ENCODE results near the gene GRIN2C. TPM values are rescaled to one million over a fixed set of nuclear protein-coding genes. Genes with fewer than 3 reads are reported as not detected.

Gene GRIN2C
- total and polyA plus RNA-seq, 2 donors (not counting 1 experiment from before 2014, with no cell fraction given): 0.03 TPM; not detected in 1

GRCh38 chr17:74839990-74840852, 19.5 kb downstream of the GRIN2C start:
- ChIA-PET POLR2A (no interaction called here), CTCF (interaction anchor here (1.0 kb wide), 1 partner anchor 13 kb away, joined by 3 read pairs; no protein-coding TSS in a partner anchor)
- H3K27ac Mint-ChIP-seq: no peak overlapping the region
- Histone ChIP-seq H3K9me3 (ENCODE audit: control extremely low read depth in 1 of 3, control insufficient read depth in 2 of 3, insufficient read depth in 1 of 3, low read length in 2 of 3) (peaks cover 0 to 12% (median 0%) of the 10 kb centered on the region in 3 donors), H3K27me3 (replicated peaks in 1 of 4; ENCODE audit: control extremely low read depth in 1 of 4, control insufficient read depth in 3 of 4, insufficient read depth in 4 of 4, low read length in 3 of 4) (peaks cover 0 to 22% (median 9%) of the 10 kb centered on the region in 4 experiments), H3K4me2 (replicated peaks; ENCODE audit: low read depth, low read length, poor library complexity, severe bottlenecking) (peak overlapping the region; percentile 48), H3K36me3 (replicated peaks in 1 of 2; ENCODE audit: control extremely low read depth in 1 of 2, control insufficient read depth in 1 of 2, extremely low read depth in 1 of 2, insufficient read depth in 2 of 2, low read length in 1 of 2) (peaks cover 0 to 12% of the 10 kb centered on the region in 2 experiments), H3K4me3 (ENCODE audit: control extremely low read depth in 1 of 5, extremely low read depth in 1 of 5, insufficient read depth in 1 of 5, low read depth in 2 of 5, low read length in 4 of 5) (no peak overlapping the region), H3K27ac (ENCODE audit: low read length in 2 of 2) (no peak overlapping the region), H4K20me1 (ENCODE audit: control insufficient read depth, insufficient read depth, low read length, poor library complexity, severe bottlenecking) (peaks cover 5% of the 10 kb centered on the region), H3K4me1 (ENCODE audit: control insufficient read depth in 2 of 2, insufficient read depth in 2 of 2, low read length in 2 of 2) (peaks cover 30 to 32% of the 10 kb centered on the region in 2 donors), H3K79me2 (ENCODE audit: control insufficient read depth, insufficient read depth, low read length) (peaks cover 2% of the 10 kb centered on the region), H2AFZ (ENCODE audit: insufficient read depth, low read depth, low read length, poor library complexity, severe bottlenecking) (no peak overlapping the region), H3K9ac (ENCODE audit: low read length) (no peak overlapping the region)
- H3K27me3 Mint-ChIP-seq: peaks cover 7% of the 10 kb centered on the region
- H3K4me3 Mint-ChIP-seq: no peak overlapping the region
- H3K9me3 Mint-ChIP-seq (ENCODE audit: insufficient read depth): no peaks in the 10 kb centered on the region
- intact Hi-C loops (cut with micrococcal nuclease): no loop called here
- TF ChIP-seq EZH2 (IDR thresholded peaks at IDR 0.05; ENCODE audit: borderline replicate concordance, insufficient read depth, low read depth, low read length, poor library complexity, severe bottlenecking): no peak
- TF ChIP-seq, protein P1, sequence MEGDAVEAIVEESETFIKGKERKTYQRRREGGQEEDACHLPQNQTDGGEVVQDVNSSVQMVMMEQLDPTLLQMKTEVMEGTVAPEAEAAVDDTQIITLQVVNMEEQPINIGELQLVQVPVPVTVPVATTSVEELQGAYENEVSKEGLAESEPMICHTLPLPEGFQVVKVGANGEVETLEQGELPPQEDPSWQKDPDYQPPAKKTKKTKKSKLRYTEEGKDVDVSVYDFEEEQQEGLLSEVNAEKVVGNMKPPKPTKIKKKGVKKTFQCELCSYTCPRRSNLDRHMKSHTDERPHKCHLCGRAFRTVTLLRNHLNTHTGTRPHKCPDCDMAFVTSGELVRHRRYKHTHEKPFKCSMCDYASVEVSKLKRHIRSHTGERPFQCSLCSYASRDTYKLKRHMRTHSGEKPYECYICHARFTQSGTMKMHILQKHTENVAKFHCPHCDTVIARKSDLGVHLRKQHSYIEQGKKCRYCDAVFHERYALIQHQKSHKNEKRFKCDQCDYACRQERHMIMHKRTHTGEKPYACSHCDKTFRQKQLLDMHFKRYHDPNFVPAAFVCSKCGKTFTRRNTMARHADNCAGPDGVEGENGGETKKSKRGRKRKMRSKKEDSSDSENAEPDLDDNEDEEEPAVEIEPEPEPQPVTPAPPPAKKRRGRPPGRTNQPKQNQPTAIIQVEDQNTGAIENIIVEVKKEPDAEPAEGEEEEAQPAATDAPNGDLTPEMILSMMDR (IDR thresholded peaks at IDR 0.05): no peak
- DNase-seq (no peak), ATAC-seq (ENCODE audit: low read depth) (no peak)
- peaks cover 35% of the 10 kb centered on the region for H3K4me1 Mint-ChIP-seq
- WGBS (ENCODE audit: insufficient coverage): 93% methylated on average over 4 of the region's 7 CpGs

DNA sequence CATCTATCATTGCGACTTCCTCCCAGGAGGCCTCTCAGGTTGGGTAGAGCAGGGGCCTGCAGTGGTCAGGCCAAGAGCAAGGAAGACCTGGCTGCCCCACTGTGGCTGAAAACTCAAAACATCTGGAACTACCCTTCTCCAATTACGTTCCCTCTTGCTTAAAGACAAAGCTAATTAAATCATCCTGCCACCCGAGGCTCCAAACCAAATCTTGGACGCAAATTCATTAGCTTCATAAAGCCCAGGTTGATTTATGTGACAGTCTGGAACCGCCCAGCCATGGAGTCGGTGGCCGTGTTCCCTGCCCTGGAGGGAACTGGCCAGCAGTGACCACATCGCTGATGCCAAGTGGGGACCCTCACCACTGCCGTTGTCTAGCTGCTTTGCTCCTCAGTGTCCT, 21.4 kb downstream of the GRIN2C start:
- CTCF ChIA-PET: no interaction called here
- TF ChIP-seq, protein P1 (IDR thresholded peaks at IDR 0.05): no peak
- TF ChIP-seq EZH2 (IDR thresholded peaks at IDR 0.05; ENCODE audit: borderline replicate concordance, insufficient read depth, low read depth, low read length, poor library complexity, severe bottlenecking): no peak
- H3K79me2 ChIP-seq (ENCODE audit: control insufficient read depth, insufficient read depth, low read length): peaks cover 2% of the 10 kb centered on the region

More for the DNA sequence above, 21.4 kb downstream of the GRIN2C start:
- no peak overlapping the region for H3K27ac ChIP-seq (ENCODE audit: low read length in 2 of 2)
- no peak overlapping the region for H3K4me3 ChIP-seq (ENCODE audit: control extremely low read depth in 1 of 5, extremely low read depth in 1 of 5, insufficient read depth in 1 of 5, low read depth in 2 of 5, low read length in 4 of 5)
- DNase-seq: no peak
- Mint-ChIP-seq H3K9me3 (ENCODE audit: insufficient read depth) (no peaks in the 10 kb centered on the region), H3K4me3 (no peak overlapping the region), H3K4me1 (peaks cover 46% of the 10 kb centered on the region), H3K27ac (no peak overlapping the region), H3K27me3 (no peaks in the 10 kb centered on the region)
- H3K9ac ChIP-seq (ENCODE audit: low read length): no peak overlapping the region
- peaks cover 0 to 12% of the 10 kb centered on the region in 2 experiments for H3K36me3 ChIP-seq (replicated peaks in 1 of 2; ENCODE audit: control extremely low read depth in 1 of 2, control insufficient read depth in 1 of 2, extremely low read depth in 1 of 2, insufficient read depth in 2 of 2, low read length in 1 of 2)
- POLR2A ChIA-PET: interaction anchor here (0.6 kb wide), 1 partner anchor 520 kb away, joined by 5 read pairs; no protein-coding TSS in a partner anchor
- H3K4me2 ChIP-seq (replicated peaks; ENCODE audit: low read depth, low read length, poor library complexity, severe bottlenecking): no peak overlapping the region
- peaks cover 0 to 4% (median 0%) of the 10 kb centered on the region in 3 donors for H3K9me3 ChIP-seq (ENCODE audit: control extremely low read depth in 1 of 3, control insufficient read depth in 2 of 3, insufficient read depth in 1 of 3, low read length in 2 of 3)
- intact Hi-C loops (cut with micrococcal nuclease): no loop called here
- WGBS (ENCODE audit: insufficient coverage): 94% methylated on average over 9 of the region's 9 CpGs
- no peak overlapping the region for H2AFZ ChIP-seq (ENCODE audit: insufficient read depth, low read depth, low read length, poor library complexity, severe bottlenecking)
- peaks cover 46 to 49% of the 10 kb centered on the region in 2 donors for H3K4me1 ChIP-seq (ENCODE audit: control insufficient read depth in 2 of 2, insufficient read depth in 2 of 2, low read length in 2 of 2)
- no peak for ATAC-seq (ENCODE audit: low read depth)
- H3K27me3 ChIP-seq (replicated peaks in 1 of 4; ENCODE audit: control extremely low read depth in 1 of 4, control insufficient read depth in 3 of 4, insufficient read depth in 4 of 4, low read length in 3 of 4): peaks cover 0 to 5% (median 2%) of the 10 kb centered on the region in 4 experiments
- H4K20me1 ChIP-seq (ENCODE audit: control insufficient read depth, insufficient read depth, low read length, poor library complexity, severe bottlenecking): peaks cover 5% of the 10 kb centered on the region
